Bronchial epithelial cell (primary cell): Measurements from ENCODE around the gene FUOM. TPM values are rescaled to one million over a fixed set of nuclear protein-coding genes. Genes with fewer than 3 reads are reported as not detected.
A peak's percentile ranks its signal among the peaks of the same experiment; 100 is the strongest.

Experiments
- DNase-seq: peaks from one replicate; pipeline ENCODE4 v3.0.0-alpha.2; 2010; ENCODE audit warnings: low read depth
- FAIRE-seq: peaks from 2 replicates; lab custom pipeline; 2011; peaks lifted over from hg19 to GRCh38; lab: Jason Lieb, UNC
- H3K27me3 ChIP-seq: 2 replicates; pipeline ENCODE4 v1.5.1; 2011; ENCODE audit warnings: low read length; ENCODE audit not compliant: control insufficient read depth, insufficient read depth
- H3K36me3 ChIP-seq: 2 replicates; pipeline ENCODE4 v1.5.1; 2011; ENCODE audit warnings: low read length; ENCODE audit not compliant: control insufficient read depth, insufficient read depth
- H3K4me3 ChIP-seq: 2 replicates; pipeline ENCODE4 v1.5.1; 2011; ENCODE audit warnings: mild to moderate bottlenecking, low read depth, low read length, control low read depth
- total RNA-seq: library from RNA; depleted of rRNA; stranded (reverse); fragments of >200 nt; gene quantifications from 2 replicates; pipeline ENCODE4 v1.2.1, GENCODE V29; 2014
- TF ChIP-seq, protein P1 (sequence below): IDR thresholded peaks from 2 replicates; pipeline ENCODE4 v1.5.1; 2011; ENCODE audit warnings: mild to moderate bottlenecking, moderate library complexity, low read length, control low read depth, inconsistent platforms; ENCODE audit not compliant: insufficient read depth, severe bottlenecking

FUOM gene
- total RNA-seq, 1 donor from 2014 or later = 16.8 TPM

DNA sequence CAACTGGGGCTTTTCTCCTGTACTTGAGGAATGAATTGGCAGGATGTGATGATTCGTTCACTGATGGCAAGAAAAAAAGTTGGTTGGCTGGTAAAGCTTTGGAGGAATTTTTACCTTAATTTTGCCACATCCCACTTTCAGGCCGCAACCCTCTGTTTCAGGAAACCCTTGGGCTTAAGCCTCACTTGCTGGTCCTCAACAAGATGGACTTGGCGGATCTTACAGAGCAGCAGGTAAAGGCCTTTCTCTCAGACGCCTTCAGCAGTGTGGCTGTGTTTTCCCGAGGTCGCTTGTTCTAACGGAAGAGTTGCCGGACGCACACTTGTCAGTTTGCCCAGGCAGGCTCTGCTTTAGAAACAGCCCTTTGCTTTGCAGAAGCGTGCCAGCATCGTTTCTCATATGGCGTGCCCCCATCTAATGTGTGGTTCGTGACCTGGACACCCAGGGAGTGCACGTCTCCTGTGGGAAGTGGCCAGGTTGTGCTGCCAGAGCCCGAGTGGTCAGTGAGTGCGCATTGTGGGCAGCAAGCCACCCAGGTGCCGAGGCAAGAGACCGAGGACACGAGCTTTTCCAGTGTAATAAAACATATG is 38.3 kb upstream of the FUOM start:
- TF ChIP-seq, protein P1, sequence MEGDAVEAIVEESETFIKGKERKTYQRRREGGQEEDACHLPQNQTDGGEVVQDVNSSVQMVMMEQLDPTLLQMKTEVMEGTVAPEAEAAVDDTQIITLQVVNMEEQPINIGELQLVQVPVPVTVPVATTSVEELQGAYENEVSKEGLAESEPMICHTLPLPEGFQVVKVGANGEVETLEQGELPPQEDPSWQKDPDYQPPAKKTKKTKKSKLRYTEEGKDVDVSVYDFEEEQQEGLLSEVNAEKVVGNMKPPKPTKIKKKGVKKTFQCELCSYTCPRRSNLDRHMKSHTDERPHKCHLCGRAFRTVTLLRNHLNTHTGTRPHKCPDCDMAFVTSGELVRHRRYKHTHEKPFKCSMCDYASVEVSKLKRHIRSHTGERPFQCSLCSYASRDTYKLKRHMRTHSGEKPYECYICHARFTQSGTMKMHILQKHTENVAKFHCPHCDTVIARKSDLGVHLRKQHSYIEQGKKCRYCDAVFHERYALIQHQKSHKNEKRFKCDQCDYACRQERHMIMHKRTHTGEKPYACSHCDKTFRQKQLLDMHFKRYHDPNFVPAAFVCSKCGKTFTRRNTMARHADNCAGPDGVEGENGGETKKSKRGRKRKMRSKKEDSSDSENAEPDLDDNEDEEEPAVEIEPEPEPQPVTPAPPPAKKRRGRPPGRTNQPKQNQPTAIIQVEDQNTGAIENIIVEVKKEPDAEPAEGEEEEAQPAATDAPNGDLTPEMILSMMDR = no peak
- no peak for FAIRE-seq
- H3K36me3 ChIP-seq = peaks cover 22% of the 10 kb centered on the region
- peak; percentile 27 for DNase-seq
- H3K27me3 ChIP-seq = no peaks in the 10 kb centered on the region
- no peak overlapping the region for H3K4me3 ChIP-seq

DNA sequence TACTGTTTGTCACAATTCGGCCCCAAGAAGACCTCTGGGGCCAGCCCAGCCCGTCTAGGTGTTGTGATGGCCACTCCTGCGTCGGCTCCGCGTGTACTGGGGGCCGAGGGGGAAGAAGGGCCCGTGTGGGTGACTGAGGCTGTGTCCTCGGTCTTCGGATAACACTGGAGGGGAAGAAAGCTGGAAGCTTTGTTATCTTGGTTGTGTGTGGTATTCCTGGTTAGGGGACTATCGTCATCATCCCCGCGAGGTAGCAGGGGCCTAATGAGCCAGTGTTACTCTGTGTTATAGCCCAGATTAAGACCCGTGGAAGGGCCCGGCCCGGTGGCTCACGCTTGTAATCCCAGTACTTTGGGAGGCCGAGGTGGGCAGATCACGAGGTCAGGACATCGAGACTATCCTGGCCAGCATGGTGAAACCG is 37.0 kb upstream of the FUOM start:
- FAIRE-seq (no peak), DNase-seq (no peak)
- Histone ChIP-seq H3K27me3 (no peaks in the 10 kb centered on the region), H3K36me3 (peaks cover 16% of the 10 kb centered on the region), H3K4me3 (peak overlapping the region; percentile 73)
- TF ChIP-seq, protein P1 = no peak

DNA sequence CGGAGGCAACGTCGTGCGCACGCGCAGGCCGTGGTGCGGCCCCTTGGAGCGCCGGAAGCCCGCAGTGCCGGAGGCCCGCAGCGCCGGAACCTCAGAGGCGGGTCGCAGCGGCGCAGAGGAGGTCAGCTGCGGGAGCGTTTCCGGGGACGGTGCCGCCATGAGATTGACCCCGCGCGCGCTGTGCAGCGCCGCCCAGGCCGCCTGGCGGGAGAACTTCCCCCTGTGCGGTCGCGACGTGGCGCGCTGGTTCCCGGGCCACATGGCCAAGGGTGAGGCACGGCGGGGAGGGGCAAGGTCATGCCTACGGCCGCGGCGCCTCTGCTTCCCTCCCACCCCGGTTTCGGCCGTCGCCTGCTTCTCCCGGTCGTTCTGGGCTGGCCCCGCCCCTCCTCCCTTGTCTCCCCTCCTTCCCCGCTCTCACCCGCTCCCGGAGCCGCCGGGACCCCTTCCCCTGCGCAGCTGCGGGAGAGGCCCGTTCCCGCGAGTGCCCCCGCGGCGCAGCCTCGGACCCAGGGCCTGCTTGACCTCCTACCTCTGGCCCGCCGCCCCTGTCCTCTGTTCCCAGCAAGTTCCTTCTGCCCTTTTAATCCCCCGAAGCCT is 36.3 kb upstream of the FUOM start, which contains the start of gene MTG1:
MTG1 (plus strand) TSS at position 94 of the 600 bp plus-strand sequence; CDS start at position 158, 64 bp downstream.
- Histone ChIP-seq H3K36me3 (peaks cover 13% of the 10 kb centered on the region), H3K4me3 (peak within 1 kb of the TSS; percentile 73), H3K27me3 (no peaks in the 10 kb centered on the region)
- FAIRE-seq (no peak), DNase-seq (peak; percentile 75)
- TF ChIP-seq, protein P1 = peak; percentile 33

DNA sequence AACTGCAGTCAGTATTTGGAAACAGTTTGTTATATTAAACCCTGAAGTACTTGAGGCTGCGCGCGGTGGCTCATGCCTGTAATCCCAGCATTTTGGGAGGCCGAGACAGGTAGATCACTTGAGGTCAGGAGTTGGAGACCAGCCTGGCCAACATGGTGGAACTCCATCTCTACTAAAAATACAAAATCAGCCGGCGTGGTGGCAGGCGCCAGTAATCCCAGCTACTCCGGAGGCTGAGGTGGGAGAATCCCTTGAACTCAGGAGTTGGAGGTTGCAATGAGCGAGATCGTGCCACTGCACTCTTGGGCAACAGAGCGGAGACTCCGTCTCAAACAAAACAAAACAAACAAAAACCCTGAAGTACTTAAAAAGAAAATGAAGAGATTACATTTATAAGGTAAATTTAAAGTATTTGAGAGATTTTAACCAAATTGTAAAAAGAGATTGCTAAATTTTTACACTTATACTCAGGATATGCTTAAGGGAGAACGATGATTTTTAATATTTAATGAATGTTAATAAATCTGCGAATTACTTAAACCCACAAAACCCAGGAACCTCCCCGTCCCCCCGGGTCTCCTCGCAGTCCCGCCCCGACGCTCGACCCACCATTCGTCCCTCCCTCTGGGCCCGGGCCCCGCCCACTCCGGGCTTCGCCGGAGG is 35.7 kb upstream of the FUOM start:
- H3K27me3 ChIP-seq = no peaks in the 10 kb centered on the region
- TF ChIP-seq, protein P1 = no peak
- H3K4me3 ChIP-seq = peak overlapping the region; percentile 73
- DNase-seq (no peak), FAIRE-seq (no peak)
- H3K36me3 ChIP-seq = peaks cover 10% of the 10 kb centered on the region

DNA sequence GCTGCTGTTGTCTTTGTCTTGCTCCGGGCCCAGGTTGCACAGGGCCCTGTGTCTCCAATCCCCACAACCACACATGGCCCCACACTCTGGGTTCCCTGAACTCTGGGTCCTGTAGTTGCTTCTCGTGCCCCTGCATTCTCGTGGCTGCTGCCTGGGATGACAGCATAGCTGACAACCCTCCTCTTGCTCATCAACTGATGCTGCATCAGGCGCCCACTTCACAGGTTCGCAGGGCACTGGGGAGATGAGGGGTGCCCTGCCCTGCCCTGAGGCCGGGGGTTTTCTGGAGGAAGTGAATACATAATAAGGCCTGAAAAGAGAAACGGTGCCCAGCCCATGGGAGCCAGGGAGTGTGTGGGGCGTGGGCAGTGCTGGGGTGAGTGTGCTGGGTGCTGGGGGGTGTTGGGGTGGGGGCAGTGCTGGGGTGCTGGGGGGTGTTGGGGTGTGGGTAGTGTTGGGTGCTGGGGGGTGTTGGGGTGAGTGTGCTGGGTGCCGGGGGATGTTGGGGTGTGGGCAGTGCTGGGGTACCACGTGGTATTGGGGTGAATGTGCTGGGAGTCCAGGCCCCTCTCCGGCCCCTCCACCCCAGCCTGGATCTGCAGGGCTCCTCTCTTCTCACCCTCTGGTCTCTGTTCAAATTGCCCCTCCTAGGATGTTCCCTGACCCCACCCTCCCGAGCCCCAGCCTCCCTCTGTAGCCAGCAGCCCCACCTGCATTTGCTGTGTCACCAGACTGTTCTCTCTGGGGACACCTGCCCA is 34.1 kb upstream of the FUOM start:
- no peak for FAIRE-seq
- H3K36me3 ChIP-seq = peaks cover 7% of the 10 kb centered on the region
- no peak for DNase-seq
- TF ChIP-seq, protein P1 = no peak
- H3K27me3 ChIP-seq = no peaks in the 10 kb centered on the region
- H3K4me3 ChIP-seq = no peak overlapping the region
